Caco-2 (cell line): ENCODE data around the gene MAPK11. TPM values are rescaled to one million over a fixed set of nuclear protein-coding genes. Genes with fewer than 3 reads are reported as not detected.

ENCODE experiments used
- BruUV-seq: library from RNA; stranded (reverse); fragments of 400-500 nt; replicated peaks from 2 replicates; lab custom pipeline; 2021; lab: Mats Ljungman, UMichigan
- CTCF ChIA-PET: fragments of 300-600 bp; sonication (Branson Sonifier 250); formaldehyde crosslinking; loops from one replicate; lab custom pipeline; 2022; ENCODE audit warnings: antibody characterized with exemption; lab: Charles Lee
- POLR2A ChIA-PET: fragments of 300-600 bp; sonication (Branson Sonifier 250); formaldehyde crosslinking; loops from one replicate; lab custom pipeline; 2022; ENCODE audit warnings: antibody characterized with exemption; lab: Charles Lee
- DNase-seq, 2 experiments: peaks; one replicate each; pipeline versions ENCODE4 v3.0.0 to v3.0.0-alpha.2; 2020 to 2022
- H3K27me3 ChIP-seq: replicated peaks from 2 replicates; pipeline ENCODE4 v1.6.0; 2011; ENCODE audit warnings: low read length; ENCODE audit not compliant: control insufficient read depth, insufficient read depth
- H3K36me3 ChIP-seq: 2 replicates; pipeline ENCODE4 v1.5.1; 2011; ENCODE audit warnings: low read length; ENCODE audit not compliant: control insufficient read depth, insufficient read depth
- H3K4me1 ChIP-seq: fragments of 250-450 bp; sonication (Bioruptor Pico); 2 replicates; pipeline ENCODE4 v1.5.1; 2020; ENCODE audit warnings: mild to moderate bottlenecking
- H3K4me3 ChIP-seq: 2 replicates; pipeline ENCODE4 v1.5.1; 2011; ENCODE audit warnings: low read depth, mild to moderate bottlenecking, control low read depth, low read length
- H3K9me3 ChIP-seq: fragments of 250-450 bp; sonication (Bioruptor Pico); 2 replicates; pipeline ENCODE4 v1.5.1; 2020; ENCODE audit warnings: mild to moderate bottlenecking, moderate library complexity
- H3K27ac Mint-ChIP-seq: one replicate; pipeline ENCODE4 v1.8.0; 2022; ENCODE audit warnings: mixed read lengths; ENCODE audit not compliant: unreplicated experiment
- H3K27me3 Mint-ChIP-seq: one replicate; pipeline ENCODE4 v1.8.0; 2022; ENCODE audit warnings: mixed read lengths; ENCODE audit not compliant: insufficient read depth, unreplicated experiment
- H3K36me3 Mint-ChIP-seq: one replicate; pipeline ENCODE4 v1.8.0; 2022; ENCODE audit warnings: mild to moderate bottlenecking, mixed read lengths; ENCODE audit not compliant: insufficient read depth, unreplicated experiment
- H3K4me1 Mint-ChIP-seq: one replicate; pipeline ENCODE4 v1.8.0; 2022; ENCODE audit warnings: low read depth, mixed read lengths; ENCODE audit not compliant: unreplicated experiment
- H3K4me3 Mint-ChIP-seq: one replicate; pipeline ENCODE4 v1.8.0; 2022; ENCODE audit warnings: mild to moderate bottlenecking, moderate library complexity, mixed read lengths; ENCODE audit not compliant: unreplicated experiment
- H3K9me3 Mint-ChIP-seq: one replicate; pipeline ENCODE4 v1.8.0; 2022; ENCODE audit warnings: mixed read lengths; ENCODE audit not compliant: unreplicated experiment
- intact Hi-C: fragments of 100-400 bp; cut with micrococcal nuclease; formaldehyde crosslinking; loops from one replicate; pipeline ENCODE4 v1.10.0; 2022; ENCODE audit not compliant: unreplicated experiment
- total RNA-seq: library from RNA; stranded (reverse); gene quantifications from 2 replicates; pipeline ENCODE4 v1.2.3, GENCODE V29; 2022
- TF ChIP-seq, protein P1 (sequence below), 2 experiments: fragments of 200-600 bp in 1 of 2; IDR thresholded peaks; 1 replicate in 1 of 2; 2 replicates in 1 of 2; pipeline versions ENCODE4 v1.5.1 to v1.8.0; 2011 to 2022; ENCODE audit warnings: antibody characterized with exemption in 1 of 2, control low read depth in 1 of 2, inconsistent platforms in 1 of 2, low read depth in 1 of 2, low read length in 1 of 2, mild to moderate bottlenecking in 1 of 2, moderate library complexity in 1 of 2; ENCODE audit not compliant: insufficient read depth in 1 of 2, severe bottlenecking in 1 of 2, unreplicated experiment in 1 of 2

MAPK11 gene
- total RNA-seq, 1 experiment from 2014 or later, result 1.3 TPM

DNA sequence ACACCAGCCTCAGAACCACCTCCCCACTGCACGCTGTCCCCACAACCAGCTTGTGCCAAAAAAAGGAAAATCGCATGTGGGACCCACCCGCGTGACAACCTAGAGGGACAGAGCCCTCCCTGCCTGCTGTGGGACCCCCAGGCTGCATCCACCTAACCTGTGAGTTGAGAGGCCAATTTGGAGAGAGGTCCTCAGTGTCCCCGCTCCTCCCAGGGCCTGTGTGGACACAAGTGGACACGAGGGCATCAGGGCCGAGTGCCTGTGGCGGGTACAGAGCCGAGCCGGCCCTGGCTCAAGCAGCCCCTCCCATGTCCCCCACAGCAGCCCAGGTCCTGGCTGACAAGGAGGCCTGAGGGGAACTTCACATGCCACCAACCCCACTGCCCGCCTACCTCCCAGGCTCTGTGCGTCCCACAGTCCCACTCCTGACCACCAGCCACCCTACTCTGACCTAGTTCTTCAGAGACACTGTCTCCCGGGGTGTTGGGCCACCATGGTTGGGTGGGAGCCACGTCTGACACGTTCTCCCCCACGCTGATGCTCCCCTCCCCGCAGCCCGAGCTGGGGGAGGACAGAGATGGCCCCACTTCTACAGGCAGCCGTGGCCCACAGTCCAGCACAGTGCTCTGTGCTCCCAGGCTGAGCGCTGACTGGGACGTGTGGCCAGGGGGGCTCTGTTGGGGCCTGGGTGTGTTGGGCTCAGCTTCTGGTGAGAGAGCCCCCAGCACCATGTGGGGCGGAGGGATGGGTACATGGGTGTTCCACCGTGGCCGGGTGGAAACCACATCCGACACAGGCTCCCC, 50.2 kb downstream of the MAPK11 start:
- Histone ChIP-seq H3K4me1 (no peaks in the 10 kb centered on the region), H3K36me3 (no peaks in the 10 kb centered on the region; the same call in 1 of the 2 replicates), H3K9me3 (no peaks in the 10 kb centered on the region), H3K4me3 (no peak overlapping the region), H3K27me3 (no peaks in the 10 kb centered on the region)
- ChIA-PET POLR2A (no interaction called here), CTCF (no interaction called here)
- Mint-ChIP-seq H3K4me3 (no peak overlapping the region), H3K9me3 (no peaks in the 10 kb centered on the region), H3K4me1 (no peaks in the 10 kb centered on the region), H3K27ac (no peak overlapping the region), H3K36me3 (peaks cover 51% of the 10 kb centered on the region), H3K27me3 (no peaks in the 10 kb centered on the region)
- TF ChIP-seq, protein P1, sequence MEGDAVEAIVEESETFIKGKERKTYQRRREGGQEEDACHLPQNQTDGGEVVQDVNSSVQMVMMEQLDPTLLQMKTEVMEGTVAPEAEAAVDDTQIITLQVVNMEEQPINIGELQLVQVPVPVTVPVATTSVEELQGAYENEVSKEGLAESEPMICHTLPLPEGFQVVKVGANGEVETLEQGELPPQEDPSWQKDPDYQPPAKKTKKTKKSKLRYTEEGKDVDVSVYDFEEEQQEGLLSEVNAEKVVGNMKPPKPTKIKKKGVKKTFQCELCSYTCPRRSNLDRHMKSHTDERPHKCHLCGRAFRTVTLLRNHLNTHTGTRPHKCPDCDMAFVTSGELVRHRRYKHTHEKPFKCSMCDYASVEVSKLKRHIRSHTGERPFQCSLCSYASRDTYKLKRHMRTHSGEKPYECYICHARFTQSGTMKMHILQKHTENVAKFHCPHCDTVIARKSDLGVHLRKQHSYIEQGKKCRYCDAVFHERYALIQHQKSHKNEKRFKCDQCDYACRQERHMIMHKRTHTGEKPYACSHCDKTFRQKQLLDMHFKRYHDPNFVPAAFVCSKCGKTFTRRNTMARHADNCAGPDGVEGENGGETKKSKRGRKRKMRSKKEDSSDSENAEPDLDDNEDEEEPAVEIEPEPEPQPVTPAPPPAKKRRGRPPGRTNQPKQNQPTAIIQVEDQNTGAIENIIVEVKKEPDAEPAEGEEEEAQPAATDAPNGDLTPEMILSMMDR (IDR thresholded peaks at IDR 0.05; ENCODE audit: insufficient read depth in 1 of 2, low read depth in 1 of 2, low read length in 1 of 2, severe bottlenecking in 1 of 2, unreplicated experiment in 1 of 2), result no peak
- intact Hi-C loops, result no loop called here
- no TSS peak for BruUV-seq
- DNase-seq, result peak in 1 of 2 experiments; percentile 30

DNA sequence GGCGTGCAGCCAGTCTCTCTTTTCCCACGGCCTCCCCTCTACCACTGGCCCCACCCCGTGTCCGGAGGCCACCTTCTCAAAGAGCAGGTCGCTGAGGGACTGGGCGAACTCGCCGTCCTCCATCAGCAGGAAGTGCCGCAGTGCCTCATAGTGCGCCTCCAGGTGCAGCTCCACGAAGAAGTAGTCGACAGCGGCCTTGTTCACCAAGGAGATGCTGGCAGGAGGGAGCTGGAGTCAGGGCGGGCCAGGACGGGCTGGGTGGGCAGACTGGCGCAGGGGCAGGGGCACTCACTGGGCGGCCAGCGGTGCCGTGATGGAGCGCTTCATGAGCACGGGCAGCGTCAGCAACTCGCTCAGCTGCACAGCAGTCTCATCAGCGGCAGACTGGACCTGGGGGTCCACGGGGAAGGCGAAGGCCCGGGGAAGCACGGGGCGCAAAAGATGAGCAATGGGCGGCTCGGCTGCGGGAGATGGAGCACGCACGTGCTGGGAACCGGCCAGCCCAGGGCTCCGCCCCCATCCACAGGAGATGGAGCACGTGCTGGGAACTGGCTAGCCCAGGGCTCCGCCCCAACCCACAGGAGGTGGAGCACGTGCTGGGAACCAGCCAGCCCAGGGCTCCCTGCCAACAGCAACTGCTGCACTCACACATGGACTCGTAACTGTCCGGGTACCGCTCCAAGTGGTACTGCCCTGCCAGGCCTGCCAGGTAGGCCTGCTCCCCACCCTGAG, 51.0 kb downstream of the MAPK11 start:
- BruUV-seq, result no TSS peak
- DNase-seq, result peak in 1 of 2 experiments; percentile 42
- Mint-ChIP-seq H3K4me1 (no peaks in the 10 kb centered on the region), H3K27ac (no peak overlapping the region), H3K4me3 (no peak overlapping the region), H3K27me3 (no peaks in the 10 kb centered on the region), H3K9me3 (no peaks in the 10 kb centered on the region), H3K36me3 (peaks cover 53% of the 10 kb centered on the region)
- CTCF ChIA-PET, result no interaction called here
- TF ChIP-seq, protein P1 (IDR thresholded peaks at IDR 0.05; ENCODE audit: insufficient read depth in 1 of 2, low read depth in 1 of 2, low read length in 1 of 2, severe bottlenecking in 1 of 2, unreplicated experiment in 1 of 2), result no peak
- POLR2A ChIA-PET, result no interaction called here
- H3K4me3 ChIP-seq, result no peak overlapping the region
- no peaks in the 10 kb centered on the region for H3K9me3 ChIP-seq
- no peaks in the 10 kb centered on the region for H3K4me1 ChIP-seq
- H3K36me3 ChIP-seq, result no peaks in the 10 kb centered on the region; the same call in 1 of the 2 replicates
- intact Hi-C loops, result no loop called here
- H3K27me3 ChIP-seq, result no peaks in the 10 kb centered on the region

DNA sequence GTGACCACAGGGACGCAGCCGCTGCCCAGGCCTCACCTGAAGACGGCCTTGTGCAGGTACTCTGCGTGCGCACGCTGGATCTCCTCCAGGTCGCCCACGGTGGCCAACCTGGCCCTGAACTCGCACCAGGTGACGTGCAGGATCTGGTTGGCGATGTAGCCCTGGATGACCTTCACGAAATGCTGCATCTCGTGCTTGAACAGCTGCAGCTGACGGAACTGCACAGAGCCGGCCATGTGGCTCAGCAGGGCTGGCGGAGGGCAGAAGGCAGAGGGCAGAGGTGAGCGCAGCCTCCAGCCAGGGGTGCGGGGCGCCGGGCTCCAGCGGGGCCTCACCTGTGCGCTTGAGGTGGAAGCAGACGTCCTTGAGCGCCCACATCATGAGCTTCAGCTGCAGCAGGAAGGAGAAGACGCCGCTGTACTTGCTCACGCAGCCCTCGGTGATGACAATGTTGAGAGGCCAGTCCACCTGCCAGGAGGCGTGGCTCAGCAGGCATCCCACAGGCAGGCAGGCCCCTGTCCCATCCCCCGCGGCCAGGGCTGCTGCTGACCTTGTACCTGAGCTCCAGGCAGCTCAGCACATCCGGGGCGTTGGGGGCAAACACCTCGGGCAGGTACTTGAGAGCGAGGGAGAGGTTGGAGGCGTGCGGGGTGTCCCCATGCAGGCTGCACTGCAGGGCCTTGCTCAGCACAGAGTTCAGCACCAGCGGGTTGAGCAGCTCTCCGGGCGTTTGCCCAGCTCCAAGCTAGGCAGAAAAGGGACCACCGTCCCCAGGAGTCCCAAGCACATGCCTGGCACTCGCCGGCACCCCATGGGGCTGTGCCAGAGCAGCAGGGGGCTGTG, 51.8 kb downstream of the MAPK11 start:
- H3K27me3 ChIP-seq, result no peaks in the 10 kb centered on the region
- H3K4me3 ChIP-seq, result no peak overlapping the region
- no peaks in the 10 kb centered on the region for H3K4me1 ChIP-seq
- ChIA-PET POLR2A (no interaction called here), CTCF (no interaction called here)
- peak in 1 of 2 experiments; percentile 38 for DNase-seq
- peaks cover 59% of the 10 kb centered on the region for H3K36me3 Mint-ChIP-seq
- no peaks in the 10 kb centered on the region for H3K4me1 Mint-ChIP-seq
- H3K27me3 Mint-ChIP-seq, result no peaks in the 10 kb centered on the region
- H3K9me3 ChIP-seq, result no peaks in the 10 kb centered on the region
- no peaks in the 10 kb centered on the region for H3K9me3 Mint-ChIP-seq
- H3K36me3 ChIP-seq, result no peaks in the 10 kb centered on the region; the same call in 1 of the 2 replicates
- BruUV-seq, result no TSS peak
- TF ChIP-seq, protein P1 (IDR thresholded peaks at IDR 0.05; ENCODE audit: insufficient read depth in 1 of 2, low read depth in 1 of 2, low read length in 1 of 2, severe bottlenecking in 1 of 2, unreplicated experiment in 1 of 2), result no peak
- no peak overlapping the region for H3K27ac Mint-ChIP-seq
- intact Hi-C loops, result no loop called here
- H3K4me3 Mint-ChIP-seq, result no peak overlapping the region
